H1 (cell line): ENCODE results near the gene B3GALT6. TPM values are rescaled to one million over a fixed set of nuclear protein-coding genes. Genes with fewer than 3 reads are reported as not detected.

ENCODE experiments used
- CTCF ChIA-PET: fragments of 300-600 bp; sonication (Branson Sonifier 250); formaldehyde crosslinking; loops from one replicate; lab custom pipeline; 2021; ENCODE audit not compliant: partially characterized antibody; lab: Charles Lee
- POLR2A ChIA-PET: fragments of 300-600 bp; sonication (Branson Sonifier 250); formaldehyde crosslinking; loops from one replicate; lab custom pipeline; 2021; ENCODE audit warnings: inconsistent platforms; ENCODE audit not compliant: partially characterized antibody; lab: Charles Lee
- DNase-seq, 2 experiments: peaks; one replicate each; pipeline versions ENCODE4 v3.0.0 to v3.0.0-alpha.2; 2010 to 2022; ENCODE audit warnings: low spot score in 2 of 2, low read depth in 1 of 2, mixed read lengths in 1 of 2
- FAIRE-seq: peaks from 2 replicates; lab custom pipeline; 2011; peaks lifted over from hg19 to GRCh38; lab: Jason Lieb, UNC
- H2AFZ ChIP-seq: 2 replicates; pipeline ENCODE4 v1.8.1; 2012; ENCODE audit warnings: low read length, inconsistent platforms
- H2AK5ac ChIP-seq: 2 replicates; pipeline ENCODE4 v1.6.1; 2013; ENCODE audit warnings: low read depth, low read length
- H2BK120ac ChIP-seq: replicated peaks from 2 replicates; pipeline ENCODE3; 2013; ENCODE audit warnings: low read depth, low read length, inconsistent platforms
- H2BK12ac ChIP-seq: 2 replicates; pipeline ENCODE4 v1.6.1; 2013; ENCODE audit warnings: low read depth, low read length
- H2BK15ac ChIP-seq: 2 replicates; pipeline ENCODE4 v1.6.1; 2013; ENCODE audit warnings: low read length
- H2BK20ac ChIP-seq: 2 replicates; pipeline ENCODE4 v1.6.1; 2013; ENCODE audit warnings: low read length
- H2BK5ac ChIP-seq: 2 replicates; pipeline ENCODE4 v1.6.1; 2013; ENCODE audit warnings: low read depth, low read length
- H3K14ac ChIP-seq: 2 replicates; pipeline ENCODE4 v1.6.1; 2013; ENCODE audit warnings: inconsistent platforms; ENCODE audit not compliant: insufficient read length
- H3K18ac ChIP-seq: 2 replicates; pipeline ENCODE4 v1.6.1; 2013; ENCODE audit warnings: low read length; ENCODE audit errors: extremely low read depth
- H3K23ac ChIP-seq: 2 replicates; pipeline ENCODE4 v1.6.1; 2013; ENCODE audit warnings: inconsistent platforms; ENCODE audit not compliant: insufficient read length
- H3K23me2 ChIP-seq: 2 replicates; pipeline ENCODE4 v1.6.1; 2013; ENCODE audit warnings: low read depth, low read length
- H3K27ac ChIP-seq: 2 replicates; pipeline ENCODE4 v1.6.1; 2011; ENCODE audit warnings: low read depth, low read length, inconsistent platforms
- H3K27me3 ChIP-seq, 4 experiments: replicated peaks in 1 of 4; 1 replicate in 1 of 4; 2 replicates in 3 of 4; pipeline versions ENCODE4 v1.6.1 to v1.8.1; 2011 to 2013; ENCODE audit warnings: low read length in 3 of 4, mild to moderate bottlenecking in 3 of 4, inconsistent platforms in 2 of 4, mixed read lengths in 2 of 4, moderate library complexity in 1 of 4; ENCODE audit not compliant: control insufficient read depth in 3 of 4, insufficient read depth in 3 of 4; ENCODE audit errors: extremely low read depth in 1 of 4
- H3K36me3 ChIP-seq, 4 experiments: 2 replicates each; pipeline versions ENCODE4 v1.6.1 to v1.8.1; 2011 to 2013; ENCODE audit warnings: mild to moderate bottlenecking in 4 of 4, low read length in 3 of 4, moderate library complexity in 2 of 4, control low read depth in 1 of 4, inconsistent platforms in 1 of 4; ENCODE audit not compliant: insufficient read depth in 4 of 4, control insufficient read depth in 2 of 4
- H3K4ac ChIP-seq: replicated peaks from 2 replicates; pipeline ENCODE3; 2013; ENCODE audit warnings: low read length, low read depth, mixed read lengths, inconsistent platforms; ENCODE audit not compliant: insufficient read length
- H3K4me1 ChIP-seq, 4 experiments: replicated peaks in 1 of 4; 1 replicate in 1 of 4; 2 replicates in 3 of 4; pipeline versions ENCODE4 v1.6.1 to v1.8.1; 2011 to 2013; ENCODE audit warnings: low read length in 3 of 4, inconsistent platforms in 2 of 4, mixed read lengths in 1 of 4; ENCODE audit not compliant: insufficient read depth in 4 of 4, control insufficient read depth in 3 of 4
- H3K4me2 ChIP-seq, 2 experiments: 2 replicates each; pipeline versions ENCODE4 v1.6.1 to v1.8.1; 2011 to 2013; ENCODE audit warnings: low read depth in 2 of 2, low read length in 2 of 2, control low read depth in 1 of 2, inconsistent platforms in 1 of 2, mild to moderate bottlenecking in 1 of 2; ENCODE audit not compliant: insufficient read depth in 1 of 2
- H3K4me3 ChIP-seq, 4 experiments: fragments of 200-600, 300-600 bp in 1 of 4; sonication (generic), shearing (Covaris generic), sonication (Bioruptor Twin) in 1 of 4; 2 replicates each; pipeline versions ENCODE4 v1.5.1 to v1.8.1; 2011 to 2016; ENCODE audit warnings: low read length in 4 of 4, low read depth in 3 of 4, control low read depth in 2 of 4, inconsistent platforms in 2 of 4, mild to moderate bottlenecking in 2 of 4, mixed read lengths in 1 of 4, moderate library complexity in 1 of 4; ENCODE audit not compliant: insufficient read depth in 2 of 4; ENCODE audit errors: extremely low read depth in 1 of 4
- H3K56ac ChIP-seq: replicated peaks from 2 replicates; pipeline ENCODE3; 2013; ENCODE audit warnings: low read depth, mild to moderate bottlenecking, mixed read lengths, low read length, inconsistent platforms; ENCODE audit not compliant: insufficient read length
- H3K79me1 ChIP-seq: 2 replicates; pipeline ENCODE4 v1.6.1; 2013; ENCODE audit warnings: low read depth, low read length, control low read depth
- H3K79me2 ChIP-seq, 2 experiments: 2 replicates each; pipeline versions ENCODE4 v1.6.1 to v1.8.1; 2012 to 2013; ENCODE audit warnings: low read length in 2 of 2, mild to moderate bottlenecking in 2 of 2, inconsistent platforms in 1 of 2; ENCODE audit not compliant: insufficient read depth in 2 of 2, control insufficient read depth in 1 of 2
- H3K9ac ChIP-seq, 4 experiments: replicated peaks in 1 of 4; 1 replicate in 1 of 4; 2 replicates in 3 of 4; pipeline versions ENCODE4 v1.6.1 to v1.8.1; 2011 to 2013; ENCODE audit warnings: low read depth in 3 of 4, low read length in 3 of 4, control low read depth in 2 of 4, mild to moderate bottlenecking in 2 of 4, moderate library complexity in 2 of 4, inconsistent platforms in 1 of 4; ENCODE audit errors: extremely low read depth in 1 of 4
- H3K9me3 ChIP-seq, 2 experiments: 2 replicates each; pipeline versions ENCODE4 v1.6.1 to v1.8.1; 2012 to 2013; ENCODE audit warnings: mild to moderate bottlenecking in 2 of 2, moderate library complexity in 2 of 2, control low read depth in 1 of 2, inconsistent platforms in 1 of 2, low read depth in 1 of 2, low read length in 1 of 2, mixed read lengths in 1 of 2; ENCODE audit not compliant: insufficient read depth in 2 of 2
- H4K20me1 ChIP-seq, 2 experiments: replicated peaks in 1 of 2; 2 replicates each; pipeline versions ENCODE3 to v1.8.1; 2011 to 2013; ENCODE audit warnings: inconsistent platforms in 2 of 2, low read length in 2 of 2, mild to moderate bottlenecking in 1 of 2; ENCODE audit not compliant: insufficient read depth in 2 of 2, control insufficient read depth in 1 of 2
- H4K5ac ChIP-seq: 2 replicates; pipeline ENCODE4 v1.6.1; 2013; ENCODE audit warnings: low read length, low read depth, mixed read lengths, inconsistent platforms; ENCODE audit not compliant: insufficient read length
- H4K8ac ChIP-seq: 2 replicates; pipeline ENCODE4 v1.8.0; 2013; ENCODE audit warnings: mild to moderate bottlenecking, moderate library complexity, low read length, inconsistent platforms; ENCODE audit not compliant: insufficient read depth; ENCODE audit errors: extremely low read depth
- H4K91ac ChIP-seq: replicated peaks from 2 replicates; pipeline ENCODE3; 2013; ENCODE audit warnings: low read length, mixed read lengths, inconsistent platforms; ENCODE audit not compliant: insufficient read length
- ATF3 ChIP-seq: IDR thresholded peaks from 2 replicates; pipeline ENCODE4 v1.6.1; 2011; ENCODE audit warnings: low read depth, mild to moderate bottlenecking, low read length; ENCODE audit not compliant: insufficient read depth
- CBX5 ChIP-seq: fragments of 300-800, 300-1000 bp; sonication (generic); IDR thresholded peaks from 2 replicates; pipeline ENCODE4 v1.7.1; 2016; ENCODE audit warnings: antibody characterized with exemption, low read length, low read depth
- CBX8 ChIP-seq: fragments of 300-800, 300-1000 bp; sonication (generic); IDR thresholded peaks from 2 replicates; pipeline ENCODE4 v1.7.1; 2016; ENCODE audit warnings: low read depth, low read length, borderline replicate concordance
- CREB1 ChIP-seq: IDR thresholded peaks from 2 replicates; pipeline ENCODE4 v1.6.1; 2012; ENCODE audit warnings: inconsistent platforms
- FOSL1 ChIP-seq: IDR thresholded peaks from 2 replicates; pipeline ENCODE4 v1.6.1; 2011; ENCODE audit warnings: mild to moderate bottlenecking, low read depth, low read length, moderate library complexity; ENCODE audit not compliant: insufficient read depth
- GABPA ChIP-seq: IDR thresholded peaks from 2 replicates; pipeline ENCODE4 v1.6.1; 2011; ENCODE audit warnings: mild to moderate bottlenecking, low read length, moderate library complexity, borderline replicate concordance; ENCODE audit not compliant: insufficient read depth
- HDAC6 ChIP-seq: IDR thresholded peaks from one replicate; pipeline ENCODE4 v1.7.1; 2012; ENCODE audit warnings: low read depth, mild to moderate bottlenecking, inconsistent platforms, low read length, moderate library complexity
- JUN ChIP-seq: IDR thresholded peaks from 2 replicates; pipeline ENCODE4 v1.6.1; 2011; ENCODE audit warnings: low read depth, mild to moderate bottlenecking, improper control_type of control experiment, low read length
- MAFK ChIP-seq: IDR thresholded peaks from 2 replicates; pipeline ENCODE4 v1.6.1; 2012; ENCODE audit warnings: low read depth, mild to moderate bottlenecking, improper control_type of control experiment, low read length
- NRF1 ChIP-seq: IDR thresholded peaks from 2 replicates; pipeline ENCODE4 v1.6.1; 2011; ENCODE audit warnings: mild to moderate bottlenecking, low read depth, low read length, improper control_type of control experiment
- RAD21 ChIP-seq, 2 experiments: IDR thresholded peaks in 1 of 2; conservative IDR thresholded peaks in 1 of 2; 2 replicates each; pipeline ENCODE4 v1.6.1; 2011; ENCODE audit warnings: low read depth in 2 of 2, low read length in 2 of 2, improper control_type of control experiment in 1 of 2, inconsistent platforms in 1 of 2, mild to moderate bottlenecking in 1 of 2, moderate library complexity in 1 of 2
- RNF2 ChIP-seq: fragments of 200-900, 300-1000 bp; sonication (generic); IDR thresholded peaks from 2 replicates; pipeline ENCODE4 v1.7.1; 2016; ENCODE audit warnings: borderline replicate concordance, low read depth, mild to moderate bottlenecking, antibody characterized with exemption, low read length; ENCODE audit not compliant: poor library complexity, severe bottlenecking; ENCODE audit errors: missing control alignments
- SIX5 ChIP-seq: IDR thresholded peaks from 2 replicates; pipeline ENCODE4 v1.6.1; 2011; ENCODE audit warnings: mild to moderate bottlenecking, low read depth, low read length
- TCF12 ChIP-seq: IDR thresholded peaks from 2 replicates; pipeline ENCODE4 v1.6.1; 2011; ENCODE audit warnings: low read depth, mild to moderate bottlenecking, low read length
- ZNF274 ChIP-seq: IDR thresholded peaks from 2 replicates; pipeline ENCODE4 v1.7.0; 2012; ENCODE audit warnings: low read length, borderline replicate concordance; ENCODE audit errors: extremely low read depth
- polyA plus RNA-seq, 7 experiments: library from polyadenylated mRNA; depleted of rRNA in 3 of 7; stranded (reverse) in 5 of 7; unstranded in 2 of 7; fragments of >200 nt in 5 of 7; fragments of 200-250 nt in 2 of 7; gene quantifications; 1 replicate in 5 of 7; 2 replicates in 1 of 7; 4 replicates in 1 of 7; pipeline versions ENCODE4 v1.2.1 to v1.2.3, GENCODE V29; 2011 to 2013; ENCODE audit warnings: missing spikeins in 2 of 7, mixed read lengths in 2 of 7
- total RNA-seq: library from RNA; stranded (reverse); fragmentation: NEBNext Ultra II Directional; extraction: Animal tissue kit (Norgen Biotek cat#: 25700); gene quantifications from 2 replicates; pipeline ENCODE4 v1.2.1, GENCODE V29; 2021

Gene B3GALT6
- total and polyA plus RNA-seq, 2 of the 8 experiments (the other 6 are each of a cell fraction or from before 2014, with no cell fraction given), result 18.4 to 20.4 TPM

- TF ChIP-seq SIX5 (no peak), ATF3 (no peak), GABPA (no peak), CBX5 (no peak), CREB1 (no peak), TCF12 (no peak), ZNF274 (no peak), RAD21 (IDR thresholded peaks at IDR 0.05 in 1 of 2, conservative IDR thresholded peaks at IDR 0.05 in 1 of 2; ENCODE audit: low read depth in 2 of 2, low read length in 2 of 2) (no peak), NRF1 (no peak), RNF2 (no peak), HDAC6 (no peak), FOSL1 (no peak), CBX8 (no peak), MAFK (no peak), JUN (no peak)
- TF ChIP-seq, all 59 proteins: peak for 0
Measured at GRCh38 chr1:1187938-1188337, 44.1 kb upstream of the B3GALT6 start.

More at GRCh38 chr1:1187938-1188337, 44.1 kb upstream of the B3GALT6 start:
- H2BK5ac ChIP-seq, result no peak overlapping the region
- H3K18ac ChIP-seq, result no peak overlapping the region
- FAIRE-seq (no peak), DNase-seq (no peak)
- ChIA-PET POLR2A (no interaction called here), CTCF (interaction anchor here (0.6 to 1.6 kb wide), 7 partner anchors 10 to 76 kb away, joined by 3 to 5 read pairs (median 4); partner anchors contain the start of gene TTLL10)
- H4K5ac ChIP-seq, result no peak overlapping the region
- no peak overlapping the region for H2BK20ac ChIP-seq
- no peaks in the 10 kb centered on the region for H3K79me1 ChIP-seq
- no peaks in the 10 kb centered on the region for H3K27me3 ChIP-seq
- no peaks in the 10 kb centered on the region for H3K23me2 ChIP-seq
- no peak overlapping the region for H3K4me2 ChIP-seq
- no peaks in the 10 kb centered on the region for H3K36me3 ChIP-seq
- no peaks in the 10 kb centered on the region for H3K79me2 ChIP-seq
- H3K4me3 ChIP-seq, result no peak overlapping the region
- no peak overlapping the region for H3K14ac ChIP-seq
- no peak overlapping the region for H2AK5ac ChIP-seq
- H3K9ac ChIP-seq, result no peak overlapping the region
- H3K4ac ChIP-seq, result no peak overlapping the region
- no peaks in the 10 kb centered on the region; a peak in 1 of 7 replicates for H3K4me1 ChIP-seq
- no peak overlapping the region for H3K27ac ChIP-seq
- no peak overlapping the region for H2BK15ac ChIP-seq
- no peak overlapping the region for H3K23ac ChIP-seq
- peaks cover 0 to 3% of the 10 kb centered on the region in 2 experiments for H4K20me1 ChIP-seq
- no peak overlapping the region for H2AFZ ChIP-seq
- H4K8ac ChIP-seq, result no peak overlapping the region
- no peak overlapping the region for H2BK120ac ChIP-seq
- peaks cover 5 to 16% of the 10 kb centered on the region in 2 experiments; a peak in 3 of 4 replicates for H3K9me3 ChIP-seq
- H2BK12ac ChIP-seq, result no peak overlapping the region
- no peak overlapping the region for H3K56ac ChIP-seq
- no peak overlapping the region for H4K91ac ChIP-seq
